ENCODE data around the gene GHRH.

- TF ChIP-seq CTCF (IDR thresholded peaks at IDR 0.05), result no peak
- no peak for TF ChIP-seq POLR2A (IDR thresholded peaks at IDR 0.05)
Observed at GRCh38 chr20:37242503-37242902, 19.1 kb downstream of the GHRH start.
